ENCODE results near the gene PHAF1. TPM values are rescaled to one million over a fixed set of nuclear protein-coding genes. Genes with fewer than 3 reads are reported as not detected.

The PHAF1 gene
- total and polyA plus RNA-seq, 2 of the 13 experiments (the other 11 are each of a cell fraction or from before 2014, with no cell fraction given), result 48.3 to 174 TPM

DNA sequence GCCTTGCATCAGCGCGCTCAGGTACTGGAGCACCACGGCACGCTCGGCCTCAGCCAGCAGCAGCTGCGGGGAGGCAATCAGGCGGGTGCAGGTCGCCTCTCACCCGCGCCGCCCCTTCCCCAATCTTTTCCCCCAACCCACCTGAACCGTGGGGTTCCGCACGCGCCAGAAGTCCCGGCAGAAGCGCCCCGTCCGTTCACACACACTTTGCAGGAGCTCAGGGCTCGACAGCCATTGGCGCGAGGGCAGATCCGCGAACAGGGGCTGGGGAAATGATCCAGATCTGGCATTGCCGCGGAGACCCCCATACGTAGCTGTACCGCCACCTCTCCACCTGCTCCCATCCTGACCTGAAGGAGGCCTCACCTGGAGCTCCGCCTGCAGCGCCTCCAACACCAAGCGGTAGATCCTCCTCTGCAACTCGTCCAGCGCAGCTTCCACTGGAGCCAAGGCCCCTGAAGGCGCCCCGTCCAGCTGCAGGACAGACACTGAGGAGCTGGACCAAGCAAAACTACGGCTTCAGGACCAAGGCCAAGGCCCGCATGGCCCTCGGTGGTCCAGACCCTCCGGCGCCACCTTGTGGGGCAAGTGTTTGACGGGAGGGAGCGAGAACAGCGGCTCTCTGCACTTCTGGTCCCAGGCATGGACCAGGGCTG, 75.4 kb downstream of the PHAF1 start (continued):
- TF ChIP-seq, protein P1, sequence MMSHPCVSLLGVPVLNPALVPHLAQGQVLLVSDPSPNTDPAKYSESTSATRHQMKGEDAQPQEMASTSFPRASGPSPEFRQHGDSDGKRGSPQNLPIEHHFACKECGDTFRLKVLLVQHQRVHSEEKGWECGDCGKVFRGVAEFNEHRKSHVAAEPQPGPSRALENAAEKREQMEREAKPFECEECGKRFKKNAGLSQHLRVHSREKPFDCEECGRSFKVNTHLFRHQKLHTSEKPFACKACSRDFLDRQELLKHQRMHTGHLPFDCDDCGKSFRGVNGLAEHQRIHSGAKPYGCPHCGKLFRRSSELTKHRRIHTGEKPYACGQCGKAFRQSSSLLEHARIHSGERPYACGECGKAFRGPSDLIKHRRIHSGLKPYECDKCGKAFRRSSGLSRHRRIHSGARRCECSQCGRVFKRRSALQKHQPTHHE (CRISPR knock-in tag; IDR thresholded peaks at IDR 0.05; ENCODE audit: borderline replicate concordance), result peak; percentile 78; the same call in 1 of the 2 replicates
- TF ChIP-seq MAFG (CRISPR knock-in tag; IDR thresholded peaks at IDR 0.05) (no peak), ZSCAN25 (CRISPR knock-in tag; IDR thresholded peaks at IDR 0.05) (peak; percentile 82; the same call in 1 of the 2 replicates), ZNF749 (CRISPR knock-in tag; IDR thresholded peaks at IDR 0.05; ENCODE audit: borderline replicate concordance) (no peak), ZSCAN20 (CRISPR knock-in tag; IDR thresholded peaks at IDR 0.05; ENCODE audit: borderline replicate concordance) (no peak; the same call in 1 of the 2 replicates), AGO2 (optimal IDR thresholded peaks at IDR 0.05; ENCODE audit: low read depth, low read length) (no peak), ZNF510 (CRISPR knock-in tag; IDR thresholded peaks at IDR 0.05; ENCODE audit: low read depth) (no peak), NCOR1 (IDR thresholded peaks at IDR 0.05; ENCODE audit: borderline replicate concordance, low read length) (no peak)
- TF ChIP-seq, protein P2, sequence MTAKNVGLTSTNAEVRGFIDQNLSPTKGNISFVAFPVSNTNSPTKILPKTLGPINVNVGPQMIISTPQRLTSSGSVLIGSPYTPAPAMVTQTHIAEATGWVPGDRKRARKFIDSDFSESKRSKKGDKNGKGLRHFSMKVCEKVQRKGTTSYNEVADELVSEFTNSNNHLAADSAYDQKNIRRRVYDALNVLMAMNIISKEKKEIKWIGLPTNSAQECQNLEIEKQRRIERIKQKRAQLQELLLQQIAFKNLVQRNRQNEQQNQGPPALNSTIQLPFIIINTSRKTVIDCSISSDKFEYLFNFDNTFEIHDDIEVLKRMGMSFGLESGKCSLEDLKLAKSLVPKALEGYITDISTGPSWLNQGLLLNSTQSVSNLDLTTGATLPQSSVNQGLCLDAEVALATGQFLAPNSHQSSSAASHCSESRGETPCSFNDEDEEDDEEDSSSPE (CRISPR knock-in tag; IDR thresholded peaks at IDR 0.05), result peak; percentile 63; the same call in 1 of the 2 replicates
- TF ChIP-seq, protein P3, sequence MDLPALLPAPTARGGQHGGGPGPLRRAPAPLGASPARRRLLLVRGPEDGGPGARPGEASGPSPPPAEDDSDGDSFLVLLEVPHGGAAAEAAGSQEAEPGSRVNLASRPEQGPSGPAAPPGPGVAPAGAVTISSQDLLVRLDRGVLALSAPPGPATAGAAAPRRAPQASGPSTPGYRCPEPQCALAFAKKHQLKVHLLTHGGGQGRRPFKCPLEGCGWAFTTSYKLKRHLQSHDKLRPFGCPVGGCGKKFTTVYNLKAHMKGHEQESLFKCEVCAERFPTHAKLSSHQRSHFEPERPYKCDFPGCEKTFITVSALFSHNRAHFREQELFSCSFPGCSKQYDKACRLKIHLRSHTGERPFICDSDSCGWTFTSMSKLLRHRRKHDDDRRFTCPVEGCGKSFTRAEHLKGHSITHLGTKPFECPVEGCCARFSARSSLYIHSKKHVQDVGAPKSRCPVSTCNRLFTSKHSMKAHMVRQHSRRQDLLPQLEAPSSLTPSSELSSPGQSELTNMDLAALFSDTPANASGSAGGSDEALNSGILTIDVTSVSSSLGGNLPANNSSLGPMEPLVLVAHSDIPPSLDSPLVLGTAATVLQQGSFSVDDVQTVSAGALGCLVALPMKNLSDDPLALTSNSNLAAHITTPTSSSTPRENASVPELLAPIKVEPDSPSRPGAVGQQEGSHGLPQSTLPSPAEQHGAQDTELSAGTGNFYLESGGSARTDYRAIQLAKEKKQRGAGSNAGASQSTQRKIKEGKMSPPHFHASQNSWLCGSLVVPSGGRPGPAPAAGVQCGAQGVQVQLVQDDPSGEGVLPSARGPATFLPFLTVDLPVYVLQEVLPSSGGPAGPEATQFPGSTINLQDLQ (CRISPR knock-in tag; IDR thresholded peaks at IDR 0.05), result no peak; the same call in 1 of the 2 replicates
- TF ChIP-seq, protein P4, sequence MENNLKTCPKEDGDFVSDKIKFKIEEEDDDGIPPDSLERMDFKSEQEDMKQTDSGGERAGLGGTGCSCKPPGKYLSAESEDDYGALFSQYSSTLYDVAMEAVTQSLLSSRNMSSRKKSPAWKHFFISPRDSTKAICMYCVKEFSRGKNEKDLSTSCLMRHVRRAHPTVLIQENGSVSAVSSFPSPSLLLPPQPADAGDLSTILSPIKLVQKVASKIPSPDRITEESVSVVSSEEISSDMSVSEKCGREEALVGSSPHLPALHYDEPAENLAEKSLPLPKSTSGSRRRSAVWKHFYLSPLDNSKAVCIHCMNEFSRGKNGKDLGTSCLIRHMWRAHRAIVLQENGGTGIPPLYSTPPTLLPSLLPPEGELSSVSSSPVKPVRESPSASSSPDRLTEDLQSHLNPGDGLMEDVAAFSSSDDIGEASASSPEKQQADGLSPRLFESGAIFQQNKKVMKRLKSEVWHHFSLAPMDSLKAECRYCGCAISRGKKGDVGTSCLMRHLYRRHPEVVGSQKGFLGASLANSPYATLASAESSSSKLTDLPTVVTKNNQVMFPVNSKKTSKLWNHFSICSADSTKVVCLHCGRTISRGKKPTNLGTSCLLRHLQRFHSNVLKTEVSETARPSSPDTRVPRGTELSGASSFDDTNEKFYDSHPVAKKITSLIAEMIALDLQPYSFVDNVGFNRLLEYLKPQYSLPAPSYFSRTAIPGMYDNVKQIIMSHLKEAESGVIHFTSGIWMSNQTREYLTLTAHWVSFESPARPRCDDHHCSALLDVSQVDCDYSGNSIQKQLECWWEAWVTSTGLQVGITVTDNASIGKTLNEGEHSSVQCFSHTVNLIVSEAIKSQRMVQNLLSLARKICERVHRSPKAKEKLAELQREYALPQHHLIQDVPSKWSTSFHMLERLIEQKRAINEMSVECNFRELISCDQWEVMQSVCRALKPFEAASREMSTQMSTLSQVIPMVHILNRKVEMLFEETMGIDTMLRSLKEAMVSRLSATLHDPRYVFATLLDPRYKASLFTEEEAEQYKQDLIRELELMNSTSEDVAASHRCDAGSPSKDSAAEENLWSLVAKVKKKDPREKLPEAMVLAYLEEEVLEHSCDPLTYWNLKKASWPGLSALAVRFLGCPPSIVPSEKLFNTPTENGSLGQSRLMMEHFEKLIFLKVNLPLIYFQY (CRISPR knock-in tag; IDR thresholded peaks at IDR 0.05; ENCODE audit: borderline replicate concordance), result peak; percentile 74
- TF ChIP-seq, protein P5, sequence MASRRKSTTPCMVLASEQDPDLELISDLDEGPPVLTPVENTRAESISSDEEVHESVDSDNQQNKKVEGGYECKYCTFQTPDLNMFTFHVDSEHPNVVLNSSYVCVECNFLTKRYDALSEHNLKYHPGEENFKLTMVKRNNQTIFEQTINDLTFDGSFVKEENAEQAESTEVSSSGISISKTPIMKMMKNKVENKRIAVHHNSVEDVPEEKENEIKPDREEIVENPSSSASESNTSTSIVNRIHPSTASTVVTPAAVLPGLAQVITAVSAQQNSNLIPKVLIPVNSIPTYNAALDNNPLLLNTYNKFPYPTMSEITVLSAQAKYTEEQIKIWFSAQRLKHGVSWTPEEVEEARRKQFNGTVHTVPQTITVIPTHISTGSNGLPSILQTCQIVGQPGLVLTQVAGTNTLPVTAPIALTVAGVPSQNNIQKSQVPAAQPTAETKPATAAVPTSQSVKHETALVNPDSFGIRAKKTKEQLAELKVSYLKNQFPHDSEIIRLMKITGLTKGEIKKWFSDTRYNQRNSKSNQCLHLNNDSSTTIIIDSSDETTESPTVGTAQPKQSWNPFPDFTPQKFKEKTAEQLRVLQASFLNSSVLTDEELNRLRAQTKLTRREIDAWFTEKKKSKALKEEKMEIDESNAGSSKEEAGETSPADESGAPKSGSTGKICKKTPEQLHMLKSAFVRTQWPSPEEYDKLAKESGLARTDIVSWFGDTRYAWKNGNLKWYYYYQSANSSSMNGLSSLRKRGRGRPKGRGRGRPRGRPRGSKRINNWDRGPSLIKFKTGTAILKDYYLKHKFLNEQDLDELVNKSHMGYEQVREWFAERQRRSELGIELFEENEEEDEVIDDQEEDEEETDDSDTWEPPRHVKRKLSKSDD (CRISPR knock-in tag; IDR thresholded peaks at IDR 0.05; ENCODE audit: low read depth), result peak; percentile 63; the same call in 1 of the 2 replicates
- TF ChIP-seq, protein P6, sequence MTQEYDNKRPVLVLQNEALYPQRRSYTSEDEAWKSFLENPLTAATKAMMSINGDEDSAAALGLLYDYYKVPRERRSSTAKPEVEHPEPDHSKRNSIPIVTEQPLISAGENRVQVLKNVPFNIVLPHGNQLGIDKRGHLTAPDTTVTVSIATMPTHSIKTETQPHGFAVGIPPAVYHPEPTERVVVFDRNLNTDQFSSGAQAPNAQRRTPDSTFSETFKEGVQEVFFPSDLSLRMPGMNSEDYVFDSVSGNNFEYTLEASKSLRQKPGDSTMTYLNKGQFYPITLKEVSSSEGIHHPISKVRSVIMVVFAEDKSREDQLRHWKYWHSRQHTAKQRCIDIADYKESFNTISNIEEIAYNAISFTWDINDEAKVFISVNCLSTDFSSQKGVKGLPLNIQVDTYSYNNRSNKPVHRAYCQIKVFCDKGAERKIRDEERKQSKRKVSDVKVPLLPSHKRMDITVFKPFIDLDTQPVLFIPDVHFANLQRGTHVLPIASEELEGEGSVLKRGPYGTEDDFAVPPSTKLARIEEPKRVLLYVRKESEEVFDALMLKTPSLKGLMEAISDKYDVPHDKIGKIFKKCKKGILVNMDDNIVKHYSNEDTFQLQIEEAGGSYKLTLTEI (CRISPR knock-in tag; conservative IDR thresholded peaks at IDR 0.05), result no peak

Data from HepG2 (cell line).